GM23248 (cell line): ENCODE data around the gene RAI2. TPM values are rescaled to one million over a fixed set of nuclear protein-coding genes. Genes with fewer than 3 reads are reported as not detected.

Source experiments
- DNase-seq: peaks from one replicate; pipeline ENCODE4 v3.0.0-alpha.2; 2015
- H2AFZ ChIP-seq: fragments of 200-600 bp; sonication (generic); 2 replicates; pipeline ENCODE4 v1.6.1; 2016; ENCODE audit warnings: antibody characterized with exemption
- H3F3A ChIP-seq: fragments of 200-600 bp; sonication (generic); 2 replicates; pipeline ENCODE4 v1.6.1; 2016; ENCODE audit warnings: mild to moderate bottlenecking, antibody characterized with exemption, mixed run types; ENCODE audit not compliant: insufficient read depth
- H3K27ac ChIP-seq: fragments of 200-600 bp; sonication (generic); 2 replicates; pipeline ENCODE4 v1.5.1; 2016; ENCODE audit warnings: mild to moderate bottlenecking
- H3K27me3 ChIP-seq: fragments of 200-600 bp; sonication (generic); replicated peaks from 2 replicates; pipeline ENCODE4 v1.6.1; 2016; ENCODE audit warnings: mild to moderate bottlenecking; ENCODE audit not compliant: insufficient read depth
- H3K36me3 ChIP-seq: fragments of 200-600 bp; sonication (generic); 2 replicates; pipeline ENCODE4 v1.6.1; 2016; ENCODE audit warnings: low read depth, mild to moderate bottlenecking
- H3K4me1 ChIP-seq: fragments of 200-600 bp; sonication (generic); 2 replicates; pipeline ENCODE4 v1.6.1; 2016; ENCODE audit warnings: mild to moderate bottlenecking; ENCODE audit not compliant: insufficient read depth
- H3K4me2 ChIP-seq: fragments of 200-600 bp; sonication (generic); one replicate; pipeline ENCODE4 v1.6.1; 2016; ENCODE audit warnings: mild to moderate bottlenecking; ENCODE audit not compliant: unreplicated experiment
- H3K4me3 ChIP-seq: fragments of 200-600 bp; sonication (generic); 2 replicates; pipeline ENCODE4 v1.5.1; 2016; ENCODE audit warnings: mild to moderate bottlenecking
- H3K79me2 ChIP-seq: fragments of 200-600 bp; sonication (generic); 2 replicates; pipeline ENCODE4 v1.6.1; 2016; ENCODE audit warnings: mild to moderate bottlenecking; ENCODE audit not compliant: insufficient read depth
- H3K9ac ChIP-seq: fragments of 200-600 bp; sonication (generic); 2 replicates; pipeline ENCODE4 v1.6.1; 2016; ENCODE audit warnings: mild to moderate bottlenecking
- H3K9me2 ChIP-seq: fragments of 200-600 bp; sonication (generic); 2 replicates; pipeline ENCODE4 v1.6.1; 2016; ENCODE audit warnings: mixed run types, mild to moderate bottlenecking, moderate library complexity; ENCODE audit not compliant: insufficient read depth
- H3K9me3 ChIP-seq: fragments of 200-600 bp; sonication (generic); one replicate; pipeline ENCODE4 v1.6.1; 2017; ENCODE audit warnings: low read depth
- H4K20me1 ChIP-seq: fragments of 200-600 bp; sonication (generic); 2 replicates; pipeline ENCODE4 v1.6.0; 2016; ENCODE audit not compliant: insufficient read depth
- EZH2 ChIP-seq: fragments of 200-600 bp; sonication (generic); IDR thresholded peaks from 2 replicates; pipeline ENCODE4 v1.6.1; 2018; ENCODE audit warnings: antibody characterized with exemption, mild to moderate bottlenecking; ENCODE audit not compliant: insufficient read depth, poor library complexity, severe bottlenecking
- EZH2phosphoT487 ChIP-seq: fragments of 200-600 bp; sonication (generic); IDR thresholded peaks from 2 replicates; pipeline ENCODE4 v1.6.1; 2018; ENCODE audit warnings: antibody characterized with exemption, moderate library complexity, mild to moderate bottlenecking, low read depth; ENCODE audit not compliant: insufficient read depth
- WGBS, 2 experiments: methylation state at CpG; one replicate each; pipeline ENCODE4 v1.1.6; 2015 to 2017; ENCODE audit warnings: low lambda C conversion rate in 2 of 2, low coverage in 1 of 2; ENCODE audit errors: missing lambda C conversion rate in 2 of 2; 5-methylcytosine and 5-hydroxymethylcytosine counted together
- in situ Hi-C: fragments of 300-500 bp; cut with MboI; formaldehyde crosslinking; loops from 2 replicates; pipeline ENCODE4 v1.15.0; 2020
- polyA plus RNA-seq: library from polyadenylated mRNA; unstranded; fragments of >200 nt; fragmentation: Nextera tagmentation; extraction: Ambion mirVana; gene quantifications from 2 replicates; pipeline ENCODE4 v1.2.1, GENCODE V29; 2016
- total RNA-seq: library from RNA; depleted of rRNA; stranded (reverse); fragments of >200 nt; shearing (Covaris generic); gene quantifications from 2 replicates; pipeline ENCODE4 v1.2.3, GENCODE V29; 2014

The RAI2 gene
- total and polyA plus RNA-seq, 2 experiments from 2014 or later = not detected

DNA sequence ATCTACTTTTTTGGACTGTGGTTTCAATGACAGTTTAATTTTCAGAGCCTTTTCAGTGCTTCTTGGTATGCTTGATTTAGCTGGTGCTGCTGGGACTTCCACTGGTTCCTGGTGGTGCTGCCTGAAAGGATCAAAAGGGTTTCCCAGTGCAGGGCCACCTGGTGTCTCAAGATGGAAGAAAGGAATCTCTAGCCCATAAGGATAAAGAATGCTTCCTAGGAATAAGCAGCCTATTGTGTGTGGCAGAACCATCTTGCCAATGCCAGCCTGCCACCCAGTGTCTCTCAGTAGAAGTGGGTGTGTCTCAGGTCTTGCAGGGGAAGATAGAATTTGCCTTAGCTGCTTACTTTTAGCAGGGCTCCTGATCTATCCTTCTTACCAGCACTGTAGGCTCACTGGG lies 15.0 kb upstream of the RAI2 start:
- H3K27ac ChIP-seq = no peak overlapping the region
- H3K4me1 ChIP-seq = no peaks in the 10 kb centered on the region
- H3K4me3 ChIP-seq = no peak overlapping the region
- H3K9me3 ChIP-seq = no peaks in the 10 kb centered on the region
- H3K9ac ChIP-seq = no peak overlapping the region
- in situ Hi-C loops = no loop called here
- TF ChIP-seq EZH2 (no peak), EZH2phosphoT487 (no peak)
- no peaks in the 10 kb centered on the region for H4K20me1 ChIP-seq
- H3F3A ChIP-seq = no peaks in the 10 kb centered on the region
- no peak overlapping the region for H2AFZ ChIP-seq
- no peaks in the 10 kb centered on the region for H3K79me2 ChIP-seq
- no peak for DNase-seq
- H3K36me3 ChIP-seq = no peaks in the 10 kb centered on the region
- H3K9me2 ChIP-seq = no peaks in the 10 kb centered on the region
- H3K4me2 ChIP-seq = no peak overlapping the region
- no peaks in the 10 kb centered on the region for H3K27me3 ChIP-seq

GRCh38 chrX:17869580-17869979 lies 8.5 kb upstream of the RAI2 start:
- no peak for DNase-seq
- H3K27ac ChIP-seq = no peak overlapping the region
- no peak overlapping the region for H2AFZ ChIP-seq
- H3K27me3 ChIP-seq = no peaks in the 10 kb centered on the region
- no peaks in the 10 kb centered on the region for H3K4me1 ChIP-seq
- TF ChIP-seq EZH2 (no peak), EZH2phosphoT487 (no peak)
- no peak overlapping the region for H3K9ac ChIP-seq
- H3K79me2 ChIP-seq = no peaks in the 10 kb centered on the region
- in situ Hi-C loops = no loop called here
- no peaks in the 10 kb centered on the region for H3K9me3 ChIP-seq
- H3K9me2 ChIP-seq = no peaks in the 10 kb centered on the region
- no peak overlapping the region for H3K4me3 ChIP-seq
- no peaks in the 10 kb centered on the region for H3K36me3 ChIP-seq
- H4K20me1 ChIP-seq = no peaks in the 10 kb centered on the region
- 5 to 26% methylated on average over 2 of the region's 2 CpGs for WGBS, 2 experiments
- H3F3A ChIP-seq = no peaks in the 10 kb centered on the region
- H3K4me2 ChIP-seq = no peak overlapping the region

DNA sequence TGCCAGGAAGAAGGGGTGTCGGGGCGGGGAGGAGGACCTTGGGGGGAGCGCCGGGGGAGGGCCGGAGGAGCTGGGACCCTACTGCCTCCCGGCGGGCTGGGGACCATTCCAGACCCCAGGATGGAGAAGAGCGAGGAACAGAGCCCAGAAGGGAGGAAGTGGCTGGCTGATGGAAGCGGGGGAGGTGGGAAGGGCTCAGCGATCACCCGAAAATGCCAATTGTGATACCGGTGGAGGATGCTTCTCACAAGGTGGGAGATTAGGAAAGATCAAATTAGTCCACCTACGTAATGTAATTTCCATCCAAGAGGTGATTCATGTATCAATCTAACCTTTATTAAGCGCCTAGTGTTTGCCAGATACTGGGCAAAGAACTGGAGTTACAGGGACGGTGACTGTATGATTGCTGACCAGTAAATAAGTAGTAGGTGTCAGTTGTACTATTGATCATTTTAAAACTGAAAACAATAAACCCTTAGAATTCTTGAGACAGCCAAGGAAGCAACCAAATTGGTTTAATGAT lies 452 bp upstream of the RAI2 start:
- no peaks in the 10 kb centered on the region for H3K9me2 ChIP-seq
- no peaks in the 10 kb centered on the region for H3K79me2 ChIP-seq
- in situ Hi-C loops = no loop called here

DNA sequence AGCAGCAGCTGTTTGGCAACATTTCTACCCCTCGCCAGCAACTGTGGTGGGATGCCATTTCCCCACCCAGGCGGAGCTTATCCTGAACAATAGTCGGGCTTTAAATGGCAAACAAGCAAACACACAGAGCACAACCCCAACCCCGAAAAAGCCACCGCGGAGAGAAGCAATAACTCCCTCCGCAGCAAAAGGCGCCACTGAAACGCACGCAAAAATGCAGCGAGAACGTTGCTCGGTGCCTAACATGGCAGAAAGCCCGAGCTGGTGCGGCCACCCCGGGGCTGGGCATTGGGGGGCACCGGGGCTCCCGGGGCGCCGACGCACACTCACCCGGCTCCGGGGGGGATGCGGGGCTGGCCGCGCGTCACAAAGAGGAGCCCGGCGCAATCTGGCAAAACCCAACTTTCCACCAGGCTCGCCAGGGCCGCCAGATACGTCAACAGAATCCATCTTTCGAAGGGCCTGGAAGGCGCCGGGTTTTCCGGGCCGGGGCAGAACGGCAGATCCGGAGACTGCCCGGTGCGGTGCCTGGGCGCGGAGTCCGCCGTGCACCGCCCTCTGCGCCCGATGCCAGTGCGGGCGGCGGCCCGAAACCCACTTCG lies 818 bp downstream of the RAI2 start:
- Histone ChIP-seq H3K9me2 (no peaks in the 10 kb centered on the region), H3K4me2 (peak overlapping the region; percentile 35), H3K27ac (no peak overlapping the region), H3F3A (no peaks in the 10 kb centered on the region), H2AFZ (0 out of 2 replicates have a peak overlapping the region, but pooled peaks have one; percentile 24), H3K36me3 (no peaks in the 10 kb centered on the region), H3K4me3 (peak overlapping the region; percentile 29; the same call in 1 of the 2 replicates), H3K4me1 (no peaks in the 10 kb centered on the region), H3K9ac (no peak overlapping the region), H3K27me3 (peaks cover 23% of the 10 kb centered on the region), H4K20me1 (no peaks in the 10 kb centered on the region), H3K9me3 (no peaks in the 10 kb centered on the region), H3K79me2 (no peaks in the 10 kb centered on the region)
- TF ChIP-seq EZH2phosphoT487 (no peak), EZH2 (no peak)
- DNase-seq = peak; percentile 19
- 0 to 2% methylated on average over 5 to 24 of the region's 53 CpGs for WGBS, 2 experiments
- in situ Hi-C loops = no loop called here

More for the DNA sequence above, 452 bp upstream of the RAI2 start:
- Histone ChIP-seq H3K4me3 (no peak overlapping the region), H3K4me2 (no peak overlapping the region), H3K27me3 (peaks cover 23% of the 10 kb centered on the region), H3K9ac (no peak overlapping the region), H3K4me1 (no peaks in the 10 kb centered on the region), H3F3A (no peaks in the 10 kb centered on the region), H3K27ac (no peak overlapping the region), H3K36me3 (no peaks in the 10 kb centered on the region), H2AFZ (no peak overlapping the region), H3K9me3 (no peaks in the 10 kb centered on the region), H4K20me1 (no peaks in the 10 kb centered on the region)
- TF ChIP-seq EZH2 (peak; percentile 35), EZH2phosphoT487 (no peak)
- WGBS, 2 experiments = 2 to 3% methylated on average over 3 to 15 of the region's 15 CpGs
- no peak for DNase-seq
